HEK293T (cell line): ENCODE results near the gene CBX2.

Source experiments
- CTCF ChIA-PET: fragments of 350-600 bp; formaldehyde crosslinking; extraction: SDS; loops from one replicate; lab custom pipeline; 2021; ENCODE audit warnings: antibody characterized with exemption, inconsistent platforms; lab: Yijun Ruan, JAX
- POLR2A ChIA-PET: fragments of 350-600 bp; formaldehyde crosslinking; extraction: SDS; loops from one replicate; lab custom pipeline; 2020; ENCODE audit warnings: antibody characterized with exemption, inconsistent platforms; lab: Yijun Ruan, JAX
- DNase-seq: peaks from one replicate; pipeline ENCODE4 v3.0.0; 2012; ENCODE audit warnings: mixed read lengths; ENCODE audit errors: extremely low spot score
- ARNT ChIP-seq: fragments of 450-650 bp; IDR thresholded peaks from 2 replicates; pipeline ENCODE4 v1.6.1; 2017; ENCODE audit warnings: mild to moderate bottlenecking
- BHLHE40 ChIP-seq: fragments of 450-650 bp; IDR thresholded peaks from 2 replicates; pipeline ENCODE4 v1.6.1; 2016; ENCODE audit warnings: mild to moderate bottlenecking, moderate library complexity, borderline replicate concordance
- CTBP1 ChIP-seq: fragments of 450-650 bp; IDR thresholded peaks from 2 replicates; pipeline ENCODE4 v1.6.1; 2016; ENCODE audit warnings: borderline replicate concordance
- ELF4 ChIP-seq: fragments of 450-650 bp; IDR thresholded peaks from 2 replicates; pipeline ENCODE4 v1.6.1; 2017; ENCODE audit warnings: antibody characterized with exemption
- FOXA1 ChIP-seq: fragments of 450-650 bp; IDR thresholded peaks from 2 replicates; pipeline ENCODE4 v1.6.1; 2016; ENCODE audit warnings: mild to moderate bottlenecking
- FOXK2 ChIP-seq: fragments of 450-650 bp; IDR thresholded peaks from 2 replicates; pipeline ENCODE4 v1.6.1; 2016; ENCODE audit warnings: mild to moderate bottlenecking
- FOXM1 ChIP-seq: fragments of 450-650 bp; IDR thresholded peaks from 2 replicates; pipeline ENCODE4 v1.6.1; 2017; ENCODE audit warnings: mild to moderate bottlenecking, borderline replicate concordance
- HDGF ChIP-seq: fragments of 450-650 bp; IDR thresholded peaks from 2 replicates; pipeline ENCODE4 v1.6.1; 2017; ENCODE audit warnings: antibody characterized with exemption, borderline replicate concordance
- L3MBTL2 ChIP-seq: fragments of 450-650 bp; conservative IDR thresholded peaks from 2 replicates; pipeline ENCODE4 v1.6.1; 2016; ENCODE audit warnings: mild to moderate bottlenecking
- LEF1 ChIP-seq: fragments of 450-650 bp; IDR thresholded peaks from 2 replicates; pipeline ENCODE4 v1.6.1; 2017; ENCODE audit warnings: mild to moderate bottlenecking, borderline replicate concordance
- NFRKB ChIP-seq: fragments of 450-650 bp; IDR thresholded peaks from 2 replicates; pipeline ENCODE4 v1.6.1; 2016; ENCODE audit warnings: mild to moderate bottlenecking, moderate library complexity
- SP1 ChIP-seq: fragments of 450-650 bp; IDR thresholded peaks from 2 replicates; pipeline ENCODE4 v1.6.1; 2017
- SUZ12 ChIP-seq: fragments of 450-650 bp; IDR thresholded peaks from 2 replicates; pipeline ENCODE4 v1.6.1; 2016; ENCODE audit warnings: mild to moderate bottlenecking
- TARDBP ChIP-seq: fragments of 450-650 bp; IDR thresholded peaks from 2 replicates; pipeline ENCODE4 v1.6.1; 2016
- ZNF384 ChIP-seq: fragments of 450-650 bp; IDR thresholded peaks from 2 replicates; pipeline ENCODE4 v1.6.1; 2016
- TF ChIP-seq, protein P1 (sequence below): fragments of 450-650 bp; IDR thresholded peaks from 2 replicates; pipeline ENCODE4 v1.6.1; 2016

Gene CBX2

GRCh38 chr17:79797492-79798298 lies 19.7 kb downstream of the CBX2 start:
- peak; percentile 61 for DNase-seq
- no peak for TF ChIP-seq LEF1
- no peak for TF ChIP-seq SUZ12
- TF ChIP-seq FOXM1: no peak
- TF ChIP-seq NFRKB: no peak
- no peak for TF ChIP-seq FOXK2
- no peak for TF ChIP-seq ZNF384
- TF ChIP-seq FOXA1: no peak
- TF ChIP-seq BHLHE40: no peak
- no peak for TF ChIP-seq ELF4
- no peak; the same call in 1 of the 2 replicates for TF ChIP-seq L3MBTL2
- TF ChIP-seq SP1: no peak
- TF ChIP-seq HDGF: no peak
- no peak for TF ChIP-seq TARDBP
- no peak for TF ChIP-seq CTBP1
- TF ChIP-seq, protein P1, sequence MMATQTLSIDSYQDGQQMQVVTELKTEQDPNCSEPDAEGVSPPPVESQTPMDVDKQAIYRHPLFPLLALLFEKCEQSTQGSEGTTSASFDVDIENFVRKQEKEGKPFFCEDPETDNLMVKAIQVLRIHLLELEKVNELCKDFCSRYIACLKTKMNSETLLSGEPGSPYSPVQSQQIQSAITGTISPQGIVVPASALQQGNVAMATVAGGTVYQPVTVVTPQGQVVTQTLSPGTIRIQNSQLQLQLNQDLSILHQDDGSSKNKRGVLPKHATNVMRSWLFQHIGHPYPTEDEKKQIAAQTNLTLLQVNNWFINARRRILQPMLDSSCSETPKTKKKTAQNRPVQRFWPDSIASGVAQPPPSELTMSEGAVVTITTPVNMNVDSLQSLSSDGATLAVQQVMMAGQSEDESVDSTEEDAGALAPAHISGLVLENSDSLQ: no peak
- no peak for TF ChIP-seq ARNT
- ChIA-PET POLR2A (interaction anchor here (0.7 to 4.2 kb wide), 16 partner anchors 10 to 304 kb away, joined by 3 to 33 read pairs (median 5); partner anchors contain the start of genes CBX2, CBX4 and GAA), CTCF (interaction anchor here (0.6 to 1.5 kb wide), 7 partner anchors 8 to 736 kb away, joined by 3 to 6 read pairs (median 3); no protein-coding TSS in a partner anchor)

DNA sequence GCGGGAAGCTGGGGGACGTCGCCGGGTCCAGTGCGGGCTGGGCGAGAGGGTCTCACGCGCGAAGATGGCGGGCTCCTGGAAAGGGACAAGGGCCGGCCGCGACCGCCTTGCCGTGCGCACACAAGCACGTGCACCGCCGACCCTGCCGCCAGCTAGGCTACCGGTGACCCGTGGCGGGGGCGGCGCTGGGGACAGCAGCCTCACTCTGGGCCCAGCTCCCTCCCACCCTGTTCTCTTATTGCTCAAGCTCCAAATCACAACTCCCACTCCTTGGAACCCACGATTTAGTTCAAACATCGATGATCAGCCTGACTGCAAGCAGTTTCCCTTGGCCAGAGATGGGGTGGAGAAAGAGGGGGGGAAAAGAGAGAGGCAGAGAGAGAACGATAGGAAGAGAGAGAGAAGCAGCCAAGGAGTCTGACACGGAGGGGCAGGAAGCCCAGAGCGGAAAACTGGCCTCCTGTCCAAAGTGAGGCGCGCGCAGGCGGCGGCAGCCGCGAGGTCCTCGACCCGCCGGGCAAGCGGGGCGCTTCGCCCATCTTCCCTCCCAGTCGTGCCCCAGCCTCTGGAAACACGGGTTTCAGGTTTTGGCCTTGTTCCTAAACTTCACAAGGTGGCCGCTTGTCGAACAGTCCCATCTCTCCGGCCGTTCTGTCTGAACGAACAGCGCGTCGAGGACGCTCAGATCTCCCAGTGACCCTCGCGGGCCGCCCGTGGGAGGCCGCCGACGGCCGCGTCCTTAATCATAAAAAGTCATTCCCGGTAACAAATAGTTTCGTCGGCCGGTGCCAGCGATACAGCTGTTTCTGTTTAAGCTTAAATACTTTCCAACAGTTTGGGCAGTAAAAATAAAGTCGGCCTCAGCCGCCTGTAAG lies 20.6 kb downstream of the CBX2 start:
- ChIA-PET CTCF (interaction anchor here (0.6 to 1.5 kb wide), 2 partner anchors 9 to 14 kb away, joined by 3 read pairs; no protein-coding TSS in a partner anchor), POLR2A (interaction anchor here (1.1 to 4.2 kb wide), 5 partner anchors 13 to 195 kb away, joined by 3 to 33 read pairs (median 15); partner anchors contain the start of genes CBX2 and CBX4)
- no peak for DNase-seq
- no peak for TF ChIP-seq ARNT
- no peak for TF ChIP-seq TARDBP

DNA sequence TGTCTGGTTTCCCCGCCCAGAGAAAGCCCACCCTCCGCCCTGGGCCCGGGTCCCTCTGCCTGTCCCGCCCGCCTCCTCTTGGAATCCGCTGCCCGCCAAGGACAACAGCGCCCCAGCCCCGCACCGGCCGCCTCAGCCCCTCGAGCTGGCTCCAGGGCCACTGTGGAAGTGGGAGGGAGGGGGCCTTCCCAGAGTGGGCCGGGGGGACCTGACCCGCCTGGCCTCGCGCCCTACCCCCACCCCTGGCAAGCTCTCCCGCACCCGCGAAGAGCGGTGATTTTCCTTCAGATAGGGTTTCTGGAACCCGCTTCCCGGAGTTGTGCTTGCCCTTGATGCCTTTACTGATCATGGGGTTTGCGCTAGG lies 21.2 kb downstream of the CBX2 start:
- TF ChIP-seq HDGF (no peak), ARNT (no peak), BHLHE40 (no peak), LEF1 (no peak), L3MBTL2 (no peak), SP1 (no peak), ELF4 (no peak)
- no peak for DNase-seq
- ChIA-PET CTCF (interaction anchor here (0.9 kb wide), 1 partner anchor 9 kb away, joined by 3 read pairs; no protein-coding TSS in a partner anchor), POLR2A (interaction anchor here (1.1 to 4.2 kb wide), 3 partner anchors 12 to 194 kb away, joined by 3 to 33 read pairs (median 4); partner anchors contain the start of gene CBX2)

GRCh38 chr17:79799538-79800324 lies 21.8 kb downstream of the CBX2 start:
- ChIA-PET POLR2A (interaction anchor here (1.1 to 4.2 kb wide), 3 partner anchors 11 to 194 kb away, joined by 3 to 33 read pairs (median 4); partner anchors contain the start of gene CBX2), CTCF (interaction anchor here (0.9 kb wide), 1 partner anchor 9 kb away, joined by 3 read pairs; no protein-coding TSS in a partner anchor)
- DNase-seq: no peak
- TF ChIP-seq, protein P1: no peak
- TF ChIP-seq ARNT (no peak), LEF1 (no peak), ZNF384 (no peak), NFRKB (no peak)

GRCh38 chr17:79800325-79801155 lies 22.6 kb downstream of the CBX2 start:
- CTCF ChIA-PET: interaction anchor here (0.9 to 1.5 kb wide), 6 partner anchors 8 to 200 kb away, joined by 3 to 4 read pairs (median 3); partner anchors contain the start of gene CBX4
- no peak for TF ChIP-seq CTBP1
- peak; percentile 14; the same call in 1 of the 2 replicates for TF ChIP-seq L3MBTL2
- DNase-seq: peak; percentile 52
- POLR2A ChIA-PET: no interaction called here
